ENCODE data around the gene CPNE8. TPM values are rescaled to one million over a fixed set of nuclear protein-coding genes. Genes with fewer than 3 reads are reported as not detected.

CPNE8 gene
- polyA plus RNA-seq, 2 of the 4 experiments (the other 2 are of a cell fraction) = 8.0 to 30.1 TPM

DNA sequence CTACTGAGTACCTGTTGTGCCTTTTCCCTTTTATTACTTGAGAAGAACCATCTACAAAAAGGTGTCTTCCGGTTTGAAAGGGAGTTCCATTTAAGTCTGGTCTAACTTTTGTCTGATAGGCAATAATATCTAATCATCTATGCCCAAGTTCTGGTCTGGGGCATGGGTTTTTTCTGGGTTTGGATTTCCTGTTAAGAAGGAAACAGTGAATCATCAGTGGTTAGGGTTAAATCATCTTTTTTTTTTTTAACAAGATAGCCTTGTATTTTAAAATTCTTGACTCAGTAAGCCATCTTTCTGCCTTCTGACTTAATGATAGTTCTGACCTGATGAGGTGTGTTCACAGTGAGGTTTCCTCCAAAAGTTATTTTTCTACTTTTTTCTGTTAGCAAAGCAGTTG is 29.3 kb upstream of the CPNE8 start:
- Histone ChIP-seq H3K27ac (no peak overlapping the region), H3K4me3 (no peak overlapping the region), H3K4me1 (peaks cover 5% of the 10 kb centered on the region; the same call in 1 of the 3 replicates), H3K4me2 (no peak overlapping the region), H3K9me3 (peaks cover 5% of the 10 kb centered on the region; the same call in 2 of the 3 replicates)
- POLR2A ChIA-PET = no interaction called here
- FAIRE-seq (no peak), DNase-seq (ENCODE audit: low read depth in 1 of 2, low spot score in 1 of 2) (no peak), ATAC-seq (no peak)
- TF ChIP-seq, protein P1, sequence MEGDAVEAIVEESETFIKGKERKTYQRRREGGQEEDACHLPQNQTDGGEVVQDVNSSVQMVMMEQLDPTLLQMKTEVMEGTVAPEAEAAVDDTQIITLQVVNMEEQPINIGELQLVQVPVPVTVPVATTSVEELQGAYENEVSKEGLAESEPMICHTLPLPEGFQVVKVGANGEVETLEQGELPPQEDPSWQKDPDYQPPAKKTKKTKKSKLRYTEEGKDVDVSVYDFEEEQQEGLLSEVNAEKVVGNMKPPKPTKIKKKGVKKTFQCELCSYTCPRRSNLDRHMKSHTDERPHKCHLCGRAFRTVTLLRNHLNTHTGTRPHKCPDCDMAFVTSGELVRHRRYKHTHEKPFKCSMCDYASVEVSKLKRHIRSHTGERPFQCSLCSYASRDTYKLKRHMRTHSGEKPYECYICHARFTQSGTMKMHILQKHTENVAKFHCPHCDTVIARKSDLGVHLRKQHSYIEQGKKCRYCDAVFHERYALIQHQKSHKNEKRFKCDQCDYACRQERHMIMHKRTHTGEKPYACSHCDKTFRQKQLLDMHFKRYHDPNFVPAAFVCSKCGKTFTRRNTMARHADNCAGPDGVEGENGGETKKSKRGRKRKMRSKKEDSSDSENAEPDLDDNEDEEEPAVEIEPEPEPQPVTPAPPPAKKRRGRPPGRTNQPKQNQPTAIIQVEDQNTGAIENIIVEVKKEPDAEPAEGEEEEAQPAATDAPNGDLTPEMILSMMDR (IDR thresholded peaks at IDR 0.05) = no peak
- TF ChIP-seq ZSCAN20 (CRISPR knock-in tag; IDR thresholded peaks at IDR 0.05) (no peak), POLR2A (IDR thresholded peaks at IDR 0.05; ENCODE audit: low read length) (no peak), CEBPB (IDR thresholded peaks at IDR 0.05) (no peak), JUNB (IDR thresholded peaks at IDR 0.05) (no peak), NPAS2 (CRISPR knock-in tag; IDR thresholded peaks at IDR 0.05; ENCODE audit: borderline replicate concordance) (no peak)
- TF ChIP-seq, protein P2, sequence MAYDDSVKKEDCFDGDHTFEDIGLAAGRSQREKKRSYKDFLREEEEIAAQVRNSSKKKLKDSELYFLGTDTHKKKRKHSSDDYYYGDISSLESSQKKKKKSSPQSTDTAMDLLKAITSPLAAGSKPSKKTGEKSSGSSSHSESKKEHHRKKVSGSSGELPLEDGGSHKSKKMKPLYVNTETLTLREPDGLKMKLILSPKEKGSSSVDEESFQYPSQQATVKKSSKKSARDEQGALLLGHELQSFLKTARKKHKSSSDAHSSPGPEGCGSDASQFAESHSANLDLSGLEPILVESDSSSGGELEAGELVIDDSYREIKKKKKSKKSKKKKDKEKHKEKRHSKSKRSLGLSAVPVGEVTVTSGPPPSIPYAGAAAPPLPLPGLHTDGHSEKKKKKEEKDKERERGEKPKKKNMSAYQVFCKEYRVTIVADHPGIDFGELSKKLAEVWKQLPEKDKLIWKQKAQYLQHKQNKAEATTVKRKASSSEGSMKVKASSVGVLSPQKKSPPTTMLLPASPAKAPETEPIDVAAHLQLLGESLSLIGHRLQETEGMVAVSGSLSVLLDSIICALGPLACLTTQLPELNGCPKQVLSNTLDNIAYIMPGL (CRISPR knock-in tag; IDR thresholded peaks at IDR 0.05; ENCODE audit: borderline replicate concordance) = no peak
- CTCF ChIA-PET = no interaction called here
- 3% methylated on average over 1 of the region's 1 CpG for WGBS (ENCODE audit: missing lambda C conversion rate)

DNA sequence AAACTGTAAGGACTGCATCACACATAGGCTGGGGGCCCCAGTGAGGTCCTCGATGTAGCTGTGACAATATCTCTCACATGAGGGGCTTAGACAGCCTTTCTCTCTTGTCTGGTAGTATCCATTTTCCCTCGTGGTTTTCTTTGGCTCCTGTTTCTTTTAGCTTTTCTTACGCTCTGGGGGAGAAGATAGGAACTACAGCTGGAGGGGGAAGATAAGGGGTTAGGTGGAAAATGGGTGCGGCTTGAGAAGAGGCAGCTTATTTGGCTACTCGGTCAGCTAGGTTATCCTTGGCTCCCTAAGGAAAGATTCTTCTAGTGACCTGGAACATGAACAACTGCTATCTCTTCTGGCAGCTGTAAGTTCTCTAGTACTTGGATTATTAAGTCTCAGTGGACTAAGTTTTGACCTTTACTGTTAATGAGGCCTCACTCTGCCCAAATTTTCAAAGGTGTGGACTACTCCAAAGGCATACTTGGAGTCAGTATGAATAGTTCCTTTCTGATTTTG is 28.7 kb upstream of the CPNE8 start:
- Histone ChIP-seq H3K9me3 (peaks cover 5% of the 10 kb centered on the region; the same call in 2 of the 3 replicates), H3K4me1 (peaks cover 5% of the 10 kb centered on the region; the same call in 1 of the 3 replicates), H3K4me3 (no peak overlapping the region), H3K4me2 (no peak overlapping the region), H3K27ac (no peak overlapping the region)
- CTCF ChIA-PET = no interaction called here
- FAIRE-seq (no peak), ATAC-seq (no peak), DNase-seq (ENCODE audit: low read depth in 1 of 2, low spot score in 1 of 2) (no peak)
- TF ChIP-seq MAFK (IDR thresholded peaks at IDR 0.05; ENCODE audit: partially characterized antibody) = no peak
- 32% methylated on average over 5 of the region's 5 CpGs for WGBS (ENCODE audit: missing lambda C conversion rate)
- POLR2A ChIA-PET = no interaction called here

DNA sequence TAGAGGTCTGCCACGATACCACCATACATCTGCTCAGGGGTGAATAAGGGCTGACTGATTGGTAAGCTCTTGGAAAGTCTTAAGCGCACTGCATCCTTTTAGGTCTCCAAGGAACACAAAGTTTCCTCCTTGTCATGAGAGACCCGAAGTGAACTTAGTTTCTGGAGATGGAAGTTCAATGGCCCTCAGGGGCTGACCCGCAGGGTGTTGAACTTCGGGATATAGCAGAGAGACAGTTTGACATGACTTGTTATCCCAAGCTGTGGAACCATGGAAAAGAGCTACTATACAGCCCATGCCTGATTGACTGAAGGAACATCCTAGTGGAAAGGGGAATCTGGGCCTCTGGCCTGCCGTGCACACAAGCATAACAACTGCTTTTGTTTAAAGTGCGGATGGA is 26.9 kb upstream of the CPNE8 start:
- no peak for ATAC-seq
- H3K9me3 ChIP-seq = no peaks in the 10 kb centered on the region; the same call in 2 of the 3 replicates
- H3K4me1 ChIP-seq = peaks cover 5% of the 10 kb centered on the region; the same call in 1 of the 3 replicates
- no peak overlapping the region for H3K27ac ChIP-seq
- TF ChIP-seq EP300 (IDR thresholded peaks at IDR 0.05) = no peak
- TF ChIP-seq RAD21 (conservative IDR thresholded peaks at IDR 0.05 in 1 of 2, IDR thresholded peaks at IDR 0.05 in 1 of 2) = no peak
- TF ChIP-seq HDAC2 (IDR thresholded peaks at IDR 0.05) = no peak
- no peak for TF ChIP-seq CBX2 (IDR thresholded peaks at IDR 0.05; ENCODE audit: borderline replicate concordance, low read depth)
- TF ChIP-seq, protein P1 (IDR thresholded peaks at IDR 0.05) = no peak
- no peak for TF ChIP-seq BHLHE40 (IDR thresholded peaks at IDR 0.05; ENCODE audit: low read depth, low read length)
- no peak for TF ChIP-seq RFX5 (IDR thresholded peaks at IDR 0.05)
- TF ChIP-seq, protein P3, sequence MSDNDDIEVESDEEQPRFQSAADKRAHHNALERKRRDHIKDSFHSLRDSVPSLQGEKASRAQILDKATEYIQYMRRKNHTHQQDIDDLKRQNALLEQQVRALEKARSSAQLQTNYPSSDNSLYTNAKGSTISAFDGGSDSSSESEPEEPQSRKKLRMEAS (IDR thresholded peaks at IDR 0.05) = no peak
- TF ChIP-seq JUN (IDR thresholded peaks at IDR 0.05) = no peak
- TF ChIP-seq, protein P4, sequence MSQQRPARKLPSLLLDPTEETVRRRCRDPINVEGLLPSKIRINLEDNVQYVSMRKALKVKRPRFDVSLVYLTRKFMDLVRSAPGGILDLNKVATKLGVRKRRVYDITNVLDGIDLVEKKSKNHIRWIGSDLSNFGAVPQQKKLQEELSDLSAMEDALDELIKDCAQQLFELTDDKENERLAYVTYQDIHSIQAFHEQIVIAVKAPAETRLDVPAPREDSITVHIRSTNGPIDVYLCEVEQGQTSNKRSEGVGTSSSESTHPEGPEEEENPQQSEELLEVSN (IDR thresholded peaks at IDR 0.05; ENCODE audit: borderline replicate concordance, low read depth) = no peak
- no peak for FAIRE-seq
- DNase-seq (ENCODE audit: low read depth in 1 of 2, low spot score in 1 of 2) = no peak
- POLR2A ChIA-PET = no interaction called here
- H3K4me3 ChIP-seq = no peak overlapping the region
- CTCF ChIA-PET = interaction anchor here (0.6 to 2.8 kb wide), 4 partner anchors 11 to 794 kb away, joined by 3 to 23 read pairs (median 6); no protein-coding TSS in a partner anchor
- no peak overlapping the region for H3K4me2 ChIP-seq
- WGBS (ENCODE audit: missing lambda C conversion rate) = 79% methylated on average over 7 of the region's 7 CpGs
